VCaP (cell line): ENCODE measurements around the gene PRKCH.
A peak's percentile ranks its signal among the peaks of the same experiment; 100 is the strongest.

Experiments used
- H3K27ac ChIP-seq: fragments of 450-650 bp; 2 replicates; pipeline ENCODE4 v1.5.1; 2017
- CTCF ChIP-seq: fragments of 450-650 bp; conservative IDR thresholded peaks from 2 replicates; pipeline ENCODE4 v1.5.1; 2017; ENCODE audit warnings: mild to moderate bottlenecking, moderate library complexity

The PRKCH gene

GRCh38 chr14:61437381-61437780 is 116.0 kb downstream of the PRKCH start:
- H3K27ac ChIP-seq, result peak overlapping the region; percentile 72
- no peak for TF ChIP-seq CTCF

GRCh38 chr14:61438036-61438435 is 116.7 kb downstream of the PRKCH start:
- H3K27ac ChIP-seq, result peak overlapping the region; percentile 72
- TF ChIP-seq CTCF, result no peak

- TF ChIP-seq CTCF, result no peak
- H3K27ac ChIP-seq, result peak overlapping the region; percentile 72
Measured at GRCh38 chr14:61438497-61438859, 117.1 kb downstream of the PRKCH start.

GRCh38 chr14:61438860-61439765 is 117.7 kb downstream of the PRKCH start:
- H3K27ac ChIP-seq, result peak overlapping the region; percentile 72
- no peak for TF ChIP-seq CTCF

GRCh38 chr14:61439779-61440418 is 118.5 kb downstream of the PRKCH start:
- peak overlapping the region; percentile 72 for H3K27ac ChIP-seq
- TF ChIP-seq CTCF, result no peak

GRCh38 chr14:61443481-61443880 is 122.1 kb downstream of the PRKCH start:
- no peak overlapping the region for H3K27ac ChIP-seq
- TF ChIP-seq CTCF, result no peak

- TF ChIP-seq CTCF, result no peak
- H3K27ac ChIP-seq, result no peak overlapping the region
Measured at GRCh38 chr14:61444215-61444768, 122.9 kb downstream of the PRKCH start.
